HL-60/S4 (cell line): ENCODE data around the gene SCLT1.

Experiments
- in situ Hi-C: fragments of 300-500 bp; cut with MboI; formaldehyde crosslinking; loops from 2 replicates; pipeline ENCODE4 v1.14.3; 2022; ENCODE audit warnings: low sequenced_read_pairs

SCLT1 gene

DNA sequence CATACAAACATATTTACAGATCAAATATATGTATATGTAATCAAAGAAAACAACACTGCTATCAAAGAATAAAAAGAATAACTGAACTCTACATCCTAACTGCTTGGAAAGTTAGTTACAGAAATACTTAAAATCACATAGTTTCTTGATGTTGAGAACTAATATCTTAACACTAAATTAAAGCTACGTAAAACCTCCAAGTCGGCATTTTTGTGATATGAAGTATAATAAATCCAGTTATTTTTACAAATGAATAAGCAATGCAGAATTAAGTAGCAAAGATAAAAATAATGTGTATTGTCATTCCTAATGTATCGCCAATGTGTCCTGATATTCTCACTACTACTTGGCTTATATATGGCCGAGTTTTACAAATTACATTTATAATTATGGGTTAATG is 215.4 kb downstream of the SCLT1 start:
- in situ Hi-C loops, result no loop called here

DNA sequence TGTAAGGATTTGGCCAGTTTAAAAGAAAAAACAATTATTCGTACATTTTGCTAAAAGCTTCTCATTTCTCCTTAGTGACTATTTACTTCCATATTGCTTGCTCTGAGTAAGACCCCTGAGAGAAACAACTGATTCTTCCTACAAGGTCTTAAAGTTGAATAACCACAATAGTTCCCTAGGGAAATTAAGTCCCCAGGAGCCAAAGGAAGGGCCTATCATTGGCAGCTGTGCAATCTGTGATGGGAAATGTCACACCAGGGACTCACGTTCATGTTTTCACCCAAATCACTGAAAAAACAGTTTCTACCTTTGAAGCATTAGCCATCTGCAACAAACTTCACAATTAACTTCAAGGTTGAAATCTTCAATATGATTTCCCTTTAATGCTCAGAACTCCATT is 217.1 kb downstream of the SCLT1 start:
- in situ Hi-C loops, result no loop called here

DNA sequence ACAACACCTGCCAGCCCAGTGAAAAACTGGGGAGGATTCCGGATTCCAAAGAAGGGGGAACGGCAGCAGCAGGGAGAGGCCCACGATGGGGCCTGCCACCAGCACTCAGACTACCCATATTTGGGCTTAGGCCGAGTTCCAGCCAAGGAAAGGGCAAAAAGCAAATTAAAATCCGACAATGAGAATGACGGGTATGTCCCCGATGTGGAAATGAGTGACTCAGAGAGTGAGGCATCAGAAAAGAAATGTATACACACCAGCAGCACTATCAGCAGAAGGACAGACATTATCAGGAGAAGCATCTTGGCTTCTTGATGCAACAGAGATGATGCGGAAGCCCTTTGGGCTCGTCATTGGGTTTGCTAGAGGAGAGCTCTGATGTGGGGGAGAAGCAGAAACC is 221.4 kb downstream of the SCLT1 start:
- in situ Hi-C loops, result no loop called here

DNA sequence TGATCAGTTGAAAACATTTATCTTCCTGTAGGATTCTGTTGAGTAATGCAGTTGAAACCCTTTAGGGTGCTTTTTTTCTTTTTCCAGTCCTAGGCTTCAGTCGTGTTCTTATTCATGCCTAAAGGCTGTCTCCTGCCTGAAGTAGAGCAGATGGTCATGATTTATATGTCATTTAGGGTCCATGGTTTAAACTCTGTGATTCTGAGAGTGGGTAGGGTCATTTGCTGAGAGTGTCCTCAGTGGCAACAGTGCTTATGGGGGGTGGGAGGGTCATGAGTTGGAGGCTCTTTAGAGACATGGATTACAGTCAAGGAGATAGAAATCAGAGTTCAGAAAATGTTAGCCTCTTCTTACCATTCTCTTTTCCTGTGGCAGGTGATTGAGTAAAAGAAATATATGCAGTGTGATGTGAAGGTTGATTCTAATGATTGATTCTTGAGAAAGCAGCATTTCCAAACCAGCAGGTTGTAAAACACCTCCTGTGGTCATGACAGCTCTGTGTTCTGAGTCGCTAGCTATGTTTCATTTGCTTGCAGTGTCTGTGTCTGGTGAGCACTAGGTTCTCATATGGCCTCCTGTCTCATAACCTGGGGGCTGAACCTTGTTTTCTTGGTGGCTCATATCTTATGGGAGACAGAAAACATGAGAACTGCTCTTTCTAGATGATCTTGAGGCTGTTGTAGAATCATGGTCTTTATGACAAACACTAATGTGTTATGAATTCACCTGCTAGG is 223.4 kb downstream of the SCLT1 start:
- in situ Hi-C loops, result no loop called here

DNA sequence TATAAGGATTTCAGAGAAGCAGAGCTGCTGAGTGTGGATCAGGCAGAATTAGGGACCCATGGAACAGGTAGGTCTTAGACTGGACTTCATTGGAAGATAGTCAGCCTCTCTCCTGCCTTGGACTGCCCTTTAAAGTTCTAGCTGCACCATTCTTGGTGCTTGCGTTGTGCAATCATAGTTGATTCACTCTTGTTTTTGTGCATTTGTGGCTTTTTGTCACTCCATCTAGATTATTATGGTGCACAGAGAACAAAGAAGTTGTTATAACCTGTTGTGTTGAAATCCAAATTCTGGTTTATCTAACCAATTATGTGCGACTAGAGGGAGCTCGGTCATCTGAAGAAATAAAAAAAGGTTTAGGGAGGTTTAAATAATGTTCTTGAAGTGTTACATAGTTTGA is 224.6 kb downstream of the SCLT1 start:
- in situ Hi-C loops, result no loop called here

DNA sequence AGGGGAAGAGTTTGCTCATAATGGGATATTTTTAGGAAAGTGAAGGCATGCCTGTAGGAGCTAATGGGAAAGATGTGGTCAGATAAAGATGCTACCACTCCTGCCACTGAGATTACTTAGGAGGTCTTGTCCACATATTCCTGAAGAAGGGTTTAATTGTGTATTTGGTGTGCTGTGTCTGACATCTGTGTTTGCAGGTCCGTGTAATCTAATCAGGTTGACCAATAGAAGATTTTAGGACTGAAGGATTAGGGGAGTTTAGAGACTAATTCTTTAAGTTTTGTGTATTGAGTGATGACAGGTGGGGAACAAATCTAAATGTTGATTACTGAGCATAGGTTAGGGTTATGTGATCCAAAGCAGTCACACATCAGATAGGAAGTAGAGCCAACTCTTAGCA is 226.6 kb downstream of the SCLT1 start:
- in situ Hi-C loops, result no loop called here

DNA sequence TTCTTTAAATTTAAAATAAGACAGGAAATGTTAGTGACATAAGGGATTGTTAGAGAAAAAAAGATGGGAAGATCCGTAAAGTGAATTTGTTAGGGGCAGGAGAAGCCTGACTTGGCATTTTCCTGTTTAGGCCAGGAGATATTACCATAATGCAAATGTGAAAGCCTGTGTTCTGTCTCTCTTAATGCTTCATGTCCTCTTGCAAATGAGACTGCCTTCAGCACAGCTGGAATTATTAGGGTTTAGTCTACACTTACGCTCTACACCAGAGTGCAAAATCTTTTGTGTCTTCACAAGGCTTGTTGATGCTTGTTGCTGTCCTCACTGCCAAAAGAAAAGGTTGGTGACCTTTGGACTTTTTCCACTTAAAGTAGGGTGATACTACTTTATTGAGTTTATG is 227.1 kb downstream of the SCLT1 start:
- in situ Hi-C loops, result no loop called here

DNA sequence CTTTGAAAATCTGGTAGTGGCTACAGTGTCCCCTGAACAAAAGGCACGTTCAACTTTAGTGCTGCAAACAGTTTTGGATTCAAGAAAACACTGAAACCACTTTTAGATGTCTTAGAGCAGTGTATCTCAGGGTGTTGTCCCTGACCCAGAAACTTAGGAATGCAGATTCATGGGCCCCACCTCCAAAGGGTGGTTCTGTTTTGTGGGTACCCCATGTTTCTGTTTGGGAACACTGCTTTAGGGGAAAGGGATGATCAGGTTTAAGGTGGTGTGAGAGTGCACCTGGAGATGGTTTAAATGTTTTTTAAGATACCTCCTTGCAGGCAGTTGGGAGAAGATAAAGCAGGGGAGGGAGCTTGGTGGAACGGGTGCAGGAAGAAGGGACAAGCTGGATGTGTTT is 228.2 kb downstream of the SCLT1 start:
- in situ Hi-C loops, result no loop called here

DNA sequence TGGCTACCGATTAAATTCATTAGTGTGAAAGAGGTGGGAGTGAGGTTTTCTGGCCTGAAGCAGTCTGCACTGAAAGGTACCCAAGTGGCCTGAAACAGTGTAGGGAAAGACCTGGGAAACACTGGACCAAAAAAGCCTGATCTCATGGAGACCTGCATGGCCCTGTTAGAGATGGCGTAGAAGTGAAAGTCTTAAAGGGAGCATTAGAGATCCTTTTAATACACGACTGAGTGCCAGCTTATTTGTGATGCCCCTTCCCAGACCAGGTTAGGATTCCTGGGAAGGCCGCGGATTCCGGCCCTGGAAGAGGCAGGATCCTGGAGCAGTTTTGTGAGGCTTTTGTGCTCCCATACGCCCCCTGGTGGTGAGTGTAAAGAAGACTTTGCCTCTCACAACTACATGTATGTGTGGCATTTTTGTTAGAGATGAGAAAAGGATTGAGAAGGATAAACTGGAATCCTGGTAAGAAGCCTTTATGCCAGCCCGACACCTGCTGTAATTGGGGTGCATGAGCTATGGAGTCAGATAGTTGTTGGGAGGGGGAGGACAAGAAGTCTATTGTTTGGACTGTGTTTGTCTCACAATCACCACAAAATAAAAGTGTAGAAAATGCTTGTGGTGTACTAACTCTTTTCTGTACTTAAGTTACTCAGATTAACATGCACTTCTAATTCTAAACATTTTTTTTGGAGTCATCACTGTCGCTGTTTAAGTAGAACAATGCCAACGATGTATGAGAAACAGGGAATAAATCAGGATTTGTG is 229.8 kb downstream of the SCLT1 start:
- in situ Hi-C loops, result no loop called here

DNA sequence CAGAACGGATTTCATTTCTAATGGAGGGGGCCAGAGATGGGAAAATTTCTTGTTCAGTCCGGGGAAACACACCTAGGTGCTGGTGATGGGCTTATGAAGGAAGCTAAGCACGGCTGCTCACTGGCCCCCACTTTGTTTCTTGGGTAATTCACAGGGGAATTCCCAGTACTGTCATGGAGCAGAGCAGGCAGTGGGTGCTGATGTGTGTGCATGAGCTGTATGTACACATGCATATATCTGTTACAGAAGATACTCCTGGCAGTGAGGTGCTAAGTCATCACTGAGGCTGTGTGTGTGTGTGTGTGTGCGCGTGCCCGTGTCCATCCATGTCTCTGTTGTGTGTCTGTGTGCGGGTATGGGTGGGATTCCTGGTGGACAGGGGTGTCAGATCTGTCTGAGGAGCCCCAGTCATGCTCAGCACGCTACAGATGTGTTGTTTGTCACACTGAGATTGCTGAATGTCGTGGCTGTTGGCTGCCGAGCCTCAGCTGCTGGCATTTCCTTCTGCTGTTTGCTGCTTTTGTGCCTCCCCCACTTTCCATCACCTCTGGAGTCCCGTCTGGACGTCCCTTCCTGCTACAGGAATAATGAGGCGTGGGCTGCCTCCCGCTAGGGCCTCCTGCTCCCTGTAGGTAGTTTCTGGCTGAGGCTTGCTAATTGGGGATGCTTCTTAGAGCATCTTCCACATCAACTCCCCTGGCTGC is 230.6 kb downstream of the SCLT1 start:
- in situ Hi-C loops, result no loop called here

DNA sequence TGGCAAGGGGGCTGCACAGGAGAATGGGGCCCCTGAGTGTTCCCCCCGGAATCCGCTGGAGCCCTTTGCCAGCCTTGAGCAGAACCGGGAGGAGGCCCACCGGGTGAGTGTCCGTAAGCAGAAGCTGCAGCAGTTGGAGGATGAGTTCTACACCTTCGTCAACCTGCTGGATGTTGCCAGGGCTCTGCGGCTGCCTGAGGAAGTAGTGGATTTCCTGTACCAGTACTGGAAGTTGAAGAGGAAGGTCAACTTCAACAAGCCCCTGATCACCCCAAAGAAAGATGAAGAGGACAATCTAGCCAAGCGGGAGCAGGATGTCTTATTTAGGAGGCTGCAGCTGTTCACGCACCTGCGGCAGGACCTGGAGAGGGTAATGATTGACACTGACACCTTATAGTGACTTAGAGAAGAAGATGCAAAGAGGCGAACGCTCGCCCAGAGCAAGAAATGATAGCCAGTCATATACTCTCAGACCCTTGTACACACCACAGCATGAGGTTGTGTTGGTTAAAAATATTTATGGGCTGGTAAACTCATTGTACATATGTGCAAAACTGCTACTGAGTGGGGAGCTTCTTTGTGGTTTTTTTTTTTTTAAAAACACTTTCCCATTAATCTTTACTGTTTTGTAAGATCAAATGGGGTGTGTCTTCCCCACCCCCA is 231.4 kb downstream of the SCLT1 start:
- in situ Hi-C loops, result no loop called here

DNA sequence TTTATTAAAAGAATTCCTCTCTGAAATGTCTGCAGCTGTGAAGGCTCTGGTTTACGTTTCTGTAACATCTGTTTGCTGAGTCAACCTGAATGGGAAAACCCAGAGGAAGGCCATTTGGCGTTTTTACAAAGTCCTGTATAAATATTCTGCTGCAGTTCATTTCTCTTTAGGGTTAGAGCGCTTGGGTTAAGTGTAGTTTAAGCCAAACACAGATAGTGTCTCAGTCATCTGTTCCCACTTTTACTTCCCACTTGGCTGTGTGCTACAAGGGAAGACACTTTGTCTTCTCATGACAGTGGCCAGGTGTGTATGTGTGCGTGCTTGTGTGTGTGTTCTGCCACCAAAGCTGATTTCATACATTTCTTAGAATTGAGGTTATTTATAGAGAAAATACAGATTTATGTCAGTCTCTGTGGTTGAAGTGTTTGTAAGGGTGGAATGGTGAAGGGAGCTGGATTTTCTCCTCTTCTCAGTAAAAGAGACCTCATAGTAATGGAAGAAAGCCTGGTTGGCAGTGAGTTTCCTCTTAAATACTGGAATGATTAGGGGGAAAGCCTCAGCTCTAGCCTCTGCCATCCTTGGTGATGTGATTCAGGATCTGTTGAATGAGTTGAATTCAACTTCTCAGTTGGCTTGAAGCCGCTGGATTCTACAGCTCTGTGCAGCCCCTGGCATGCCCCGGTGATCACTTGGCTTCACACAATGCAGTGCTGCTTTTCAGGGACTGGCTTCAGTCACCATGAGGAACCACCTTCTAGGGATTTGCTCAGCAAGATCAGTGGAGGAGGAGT is 233.3 kb downstream of the SCLT1 start:
- in situ Hi-C loops, result no loop called here

DNA sequence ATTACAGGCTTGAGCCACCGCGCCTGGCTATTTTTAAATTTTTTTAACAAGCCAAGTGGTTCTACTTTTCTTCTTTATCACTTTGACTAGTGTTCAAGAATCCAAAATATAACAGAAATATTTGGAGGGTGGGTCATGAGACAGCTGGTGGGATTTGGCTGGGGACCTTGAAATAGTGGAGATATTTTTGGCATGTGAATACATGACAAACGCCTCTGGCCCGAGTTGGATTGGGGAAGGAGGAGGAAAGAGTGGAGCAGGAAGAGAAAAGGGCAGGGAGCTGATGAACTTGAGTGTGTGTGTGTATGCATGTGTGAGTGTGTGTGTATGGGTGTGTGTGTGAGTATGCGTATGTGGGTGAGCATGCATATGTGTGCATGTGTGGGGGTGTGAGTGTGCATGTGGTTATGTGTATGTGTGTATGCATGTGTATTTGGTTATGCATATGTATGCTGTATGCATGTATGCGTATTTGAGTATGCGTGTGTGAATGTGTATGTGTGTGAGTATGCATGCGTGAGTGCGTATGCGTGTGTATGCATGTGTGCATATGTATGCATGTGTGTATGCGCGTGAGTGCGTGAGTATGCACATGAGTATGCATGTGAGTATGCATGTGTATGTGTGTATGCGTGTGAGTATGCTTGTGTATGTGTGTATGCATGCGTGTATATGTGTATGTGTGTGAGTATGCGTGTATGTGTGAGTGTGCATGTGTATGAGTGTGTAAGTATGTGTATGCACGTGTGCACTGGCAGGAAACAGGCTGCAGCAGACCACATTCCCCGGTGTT is 234.3 kb downstream of the SCLT1 start:
- in situ Hi-C loops, result no loop called here

DNA sequence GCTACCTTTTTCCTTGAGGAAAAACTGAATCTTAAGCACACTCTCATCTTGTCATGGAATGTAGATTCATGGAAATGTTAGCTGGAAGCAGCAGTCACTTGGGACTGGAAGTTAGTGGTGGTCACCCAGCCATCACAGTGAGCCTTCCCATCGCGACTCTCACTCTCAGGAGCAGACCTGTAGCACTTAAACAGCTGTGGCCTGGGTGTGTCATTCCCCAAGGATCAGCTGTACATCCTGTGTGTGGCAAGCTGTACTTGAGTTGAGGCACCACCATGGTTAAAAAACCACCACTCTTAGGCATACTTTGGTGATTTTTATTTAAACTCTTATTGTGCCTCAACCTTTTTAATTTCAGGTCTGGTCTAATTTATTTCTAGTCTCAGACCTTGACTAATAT is 237.1 kb downstream of the SCLT1 start:
- in situ Hi-C loops, result no loop called here

DNA sequence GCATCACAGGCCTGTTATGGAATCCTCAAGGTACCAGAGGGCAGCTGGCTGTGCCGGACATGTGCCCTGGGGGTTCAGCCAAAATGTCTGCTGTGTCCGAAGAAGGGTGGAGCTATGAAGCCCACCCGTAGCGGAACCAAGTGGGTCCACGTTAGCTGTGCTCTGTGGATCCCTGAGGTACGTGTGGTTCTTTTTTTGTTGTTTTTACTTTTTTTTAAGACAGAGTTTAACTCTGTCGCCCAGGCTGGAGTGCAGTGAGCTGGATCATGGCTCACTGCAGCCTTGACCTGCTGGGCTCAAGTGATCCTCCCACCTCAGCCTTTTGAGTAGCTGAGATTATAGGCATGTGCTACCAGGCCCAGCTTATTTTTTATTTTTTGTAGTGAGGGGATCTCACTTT is 237.7 kb downstream of the SCLT1 start:
- in situ Hi-C loops, result no loop called here

DNA sequence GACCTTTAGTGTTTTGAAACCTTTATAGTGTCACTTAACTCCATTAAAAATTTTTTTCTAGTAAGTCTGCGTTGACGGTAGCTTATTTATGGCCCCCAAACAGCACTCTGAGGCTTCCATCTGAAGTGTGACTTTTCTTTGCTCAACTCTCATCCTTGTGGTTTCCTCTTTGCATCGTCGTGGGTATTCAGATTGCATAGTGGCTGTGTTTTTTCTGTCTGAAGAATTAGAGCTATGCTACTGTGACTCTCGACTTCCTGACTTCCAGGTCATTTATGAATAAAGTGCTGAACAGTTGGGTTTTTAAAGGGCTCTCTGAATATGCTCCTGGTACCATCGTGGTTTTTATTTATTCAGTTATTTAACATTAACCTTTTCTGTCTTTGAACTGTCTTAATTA is 238.9 kb downstream of the SCLT1 start:
- in situ Hi-C loops, result no loop called here

DNA sequence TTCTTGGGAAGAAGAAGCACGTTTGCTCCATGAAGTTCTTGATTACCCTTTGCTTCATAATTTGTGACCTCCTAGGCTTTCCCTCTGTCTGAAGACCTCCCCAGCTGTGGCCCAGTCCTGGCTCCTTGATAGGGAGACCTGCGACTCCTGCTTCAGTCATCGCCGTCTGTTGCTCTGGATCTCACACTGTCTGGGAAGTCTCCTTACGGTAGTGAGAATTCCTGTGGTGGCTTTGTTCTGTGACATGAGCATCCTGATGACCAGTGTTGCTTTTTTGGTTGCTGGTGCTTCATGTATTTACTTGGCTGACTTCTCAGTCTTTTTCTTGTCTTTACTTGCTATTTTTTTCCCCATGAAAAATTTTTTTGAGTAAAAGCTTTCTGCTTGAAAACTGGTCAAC is 239.6 kb downstream of the SCLT1 start:
- in situ Hi-C loops, result no loop called here

DNA sequence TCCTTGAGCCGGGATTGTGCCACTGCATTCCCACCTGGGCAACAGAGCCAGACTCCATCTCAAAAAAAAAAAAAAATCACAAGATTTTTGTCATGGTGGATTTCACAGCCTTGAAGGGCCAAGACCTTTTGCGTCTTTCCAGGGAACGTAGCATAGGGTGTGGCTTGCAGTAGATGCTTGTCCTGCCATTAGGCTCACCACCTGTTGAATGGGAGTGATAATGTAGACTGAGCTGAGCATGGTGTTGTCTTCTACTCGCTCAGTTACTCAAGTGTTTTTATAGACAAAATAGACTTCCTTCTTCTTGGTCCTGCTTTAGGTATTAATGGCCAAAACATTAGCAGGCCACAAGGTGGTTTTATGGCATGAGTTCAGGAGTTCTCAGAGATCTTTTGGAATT is 243.1 kb downstream of the SCLT1 start:
- in situ Hi-C loops, result no loop called here

DNA sequence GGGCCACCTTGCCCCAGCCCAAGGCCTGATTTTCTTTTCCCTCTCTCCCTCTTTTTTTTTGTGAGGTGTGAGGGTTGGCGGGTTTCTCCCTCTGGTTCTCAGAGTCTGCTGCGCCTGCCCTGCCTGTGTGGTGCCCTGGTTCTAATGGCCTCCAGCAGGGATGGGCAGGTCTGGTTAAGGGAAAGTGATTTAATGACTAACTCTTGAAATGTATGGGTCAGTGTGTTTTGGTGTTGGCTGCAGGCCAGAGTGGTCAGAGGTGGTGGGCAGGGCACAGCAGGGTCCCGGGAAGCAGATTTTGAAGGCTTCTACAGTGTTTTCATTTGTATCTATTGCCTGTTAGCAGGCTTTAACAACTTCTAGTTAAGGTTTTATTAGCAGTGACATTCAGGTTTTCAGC is 244.9 kb downstream of the SCLT1 start:
- in situ Hi-C loops, result no loop called here
